Measurements from ENCODE around the gene NECAP2.

The NECAP2 gene

DNA sequence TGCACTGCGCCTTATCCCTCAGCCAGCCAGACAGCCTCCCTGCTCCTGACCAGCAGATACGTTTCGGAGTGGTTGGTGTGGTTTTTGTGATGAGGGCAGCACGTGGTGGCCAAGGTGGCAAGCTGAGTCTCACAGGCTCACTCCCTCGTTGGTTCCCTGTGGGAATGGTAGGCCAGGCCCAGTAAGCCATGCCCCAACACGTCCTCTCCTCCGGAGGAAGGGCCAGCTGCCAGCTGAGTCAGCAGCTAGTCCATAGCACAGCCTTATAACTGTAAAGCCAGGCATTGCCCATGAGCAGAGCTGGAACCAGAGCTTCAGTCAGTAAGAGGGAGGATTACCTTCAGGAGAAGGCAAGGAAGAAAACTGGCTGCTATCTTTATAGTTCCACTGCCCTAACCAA is 43.9 kb upstream of the NECAP2 start:
- ChIA-PET POLR2A (no interaction called here), CTCF (interaction anchor here (1.1 to 2.0 kb wide), 3 partner anchors 9 to 17 kb away, joined by 4 to 6 read pairs (median 5); no protein-coding TSS in a partner anchor)
- TF ChIP-seq, protein P1, sequence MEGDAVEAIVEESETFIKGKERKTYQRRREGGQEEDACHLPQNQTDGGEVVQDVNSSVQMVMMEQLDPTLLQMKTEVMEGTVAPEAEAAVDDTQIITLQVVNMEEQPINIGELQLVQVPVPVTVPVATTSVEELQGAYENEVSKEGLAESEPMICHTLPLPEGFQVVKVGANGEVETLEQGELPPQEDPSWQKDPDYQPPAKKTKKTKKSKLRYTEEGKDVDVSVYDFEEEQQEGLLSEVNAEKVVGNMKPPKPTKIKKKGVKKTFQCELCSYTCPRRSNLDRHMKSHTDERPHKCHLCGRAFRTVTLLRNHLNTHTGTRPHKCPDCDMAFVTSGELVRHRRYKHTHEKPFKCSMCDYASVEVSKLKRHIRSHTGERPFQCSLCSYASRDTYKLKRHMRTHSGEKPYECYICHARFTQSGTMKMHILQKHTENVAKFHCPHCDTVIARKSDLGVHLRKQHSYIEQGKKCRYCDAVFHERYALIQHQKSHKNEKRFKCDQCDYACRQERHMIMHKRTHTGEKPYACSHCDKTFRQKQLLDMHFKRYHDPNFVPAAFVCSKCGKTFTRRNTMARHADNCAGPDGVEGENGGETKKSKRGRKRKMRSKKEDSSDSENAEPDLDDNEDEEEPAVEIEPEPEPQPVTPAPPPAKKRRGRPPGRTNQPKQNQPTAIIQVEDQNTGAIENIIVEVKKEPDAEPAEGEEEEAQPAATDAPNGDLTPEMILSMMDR (IDR thresholded peaks at IDR 0.05; ENCODE audit: control extremely low read depth, extremely low read depth, low read depth, missing control alignments): no peak
- DNase-seq (ENCODE audit: extremely low spot score): no peak

DNA sequence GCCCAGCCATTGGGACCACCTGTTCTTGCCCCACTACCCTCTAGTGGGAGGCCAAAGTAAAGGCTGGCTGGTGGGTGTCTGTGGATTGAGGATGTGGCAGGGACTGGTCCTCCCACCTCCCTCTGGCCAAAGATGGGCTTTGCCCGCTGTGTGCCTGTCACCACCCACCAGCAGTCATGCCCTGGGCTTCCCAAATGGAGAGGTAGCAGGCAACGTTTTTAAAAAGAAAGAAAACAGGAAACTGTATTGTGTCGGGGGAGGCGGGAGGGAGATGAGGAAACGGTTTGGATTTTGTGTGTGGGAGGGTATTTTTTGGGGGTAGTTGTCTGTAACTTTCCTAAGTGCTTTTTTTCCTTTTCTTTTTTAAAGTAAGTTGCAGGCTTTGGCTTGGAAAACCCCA is 43.4 kb upstream of the NECAP2 start:
- no peak for DNase-seq (ENCODE audit: extremely low spot score)
- TF ChIP-seq, protein P1 (IDR thresholded peaks at IDR 0.05; ENCODE audit: control extremely low read depth, extremely low read depth, low read depth, missing control alignments): no peak
- ChIA-PET CTCF (interaction anchor here (2.0 kb wide), 1 partner anchor 10 kb away, joined by 5 read pairs; no protein-coding TSS in a partner anchor), POLR2A (no interaction called here)

DNA sequence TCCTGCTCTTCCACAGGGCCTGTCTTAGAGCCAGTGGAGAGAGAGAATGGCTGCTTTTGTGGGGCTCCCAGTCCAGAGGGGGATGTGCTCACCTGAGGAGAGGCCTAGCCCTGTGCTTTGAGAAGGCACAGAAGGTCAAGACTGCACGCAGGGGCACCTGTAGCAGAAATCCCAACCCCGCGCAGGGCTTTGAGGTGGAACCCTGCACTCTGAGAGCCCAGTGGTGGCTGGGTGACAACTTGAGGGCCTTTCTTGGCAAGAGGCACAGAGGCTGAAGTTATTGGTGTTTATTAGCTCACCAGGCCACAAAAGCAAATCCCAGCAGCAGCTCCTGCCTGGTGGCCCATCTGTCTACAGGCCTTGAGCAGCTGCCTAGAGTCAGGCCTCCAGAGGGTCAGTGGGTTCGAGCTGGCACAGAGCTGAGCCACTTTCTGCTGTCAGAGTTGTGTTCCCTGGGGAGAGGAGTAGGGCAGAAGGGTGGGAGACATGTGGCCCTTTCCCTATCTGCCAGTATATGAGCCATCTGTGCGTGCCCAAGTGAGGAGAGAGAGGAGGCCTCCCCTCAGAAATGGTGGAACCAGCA is 42.1 kb upstream of the NECAP2 start:
- no peak for DNase-seq (ENCODE audit: extremely low spot score)
- CTCF ChIA-PET: no interaction called here
- TF ChIP-seq, protein P1 (IDR thresholded peaks at IDR 0.05; ENCODE audit: control extremely low read depth, extremely low read depth, low read depth, missing control alignments): no peak
- POLR2A ChIA-PET: no interaction called here

DNA sequence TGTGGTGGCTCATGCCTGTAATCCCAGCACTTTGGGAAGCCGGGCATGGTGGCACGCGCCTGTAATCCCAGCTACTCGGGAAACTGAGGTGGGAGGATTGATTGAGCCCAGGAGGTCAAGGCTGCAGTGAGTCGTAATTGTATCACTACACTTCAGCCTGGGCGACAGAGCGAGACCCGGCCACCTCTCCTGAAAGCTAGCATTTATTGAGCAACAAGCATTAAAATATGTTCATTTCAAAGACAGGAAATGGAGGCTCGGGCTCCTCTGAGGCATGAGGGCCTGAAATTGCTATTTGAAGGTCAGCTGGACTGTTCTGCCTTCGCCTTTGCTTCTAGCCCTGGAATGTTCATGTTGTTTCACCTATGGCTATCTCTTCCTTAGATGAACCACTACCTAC is 37.8 kb upstream of the NECAP2 start:
- TF ChIP-seq, protein P1 (IDR thresholded peaks at IDR 0.05; ENCODE audit: control extremely low read depth, extremely low read depth, low read depth, missing control alignments): no peak
- ChIA-PET CTCF (interaction anchor here (1.5 kb wide), 1 partner anchor 38 kb away, joined by 3 read pairs; the partner anchor contains the start of gene NECAP2), POLR2A (interaction anchor here (0.6 kb wide), 1 partner anchor 11 kb away, joined by 5 read pairs; no protein-coding TSS in a partner anchor)
- DNase-seq (ENCODE audit: extremely low spot score): no peak

DNA sequence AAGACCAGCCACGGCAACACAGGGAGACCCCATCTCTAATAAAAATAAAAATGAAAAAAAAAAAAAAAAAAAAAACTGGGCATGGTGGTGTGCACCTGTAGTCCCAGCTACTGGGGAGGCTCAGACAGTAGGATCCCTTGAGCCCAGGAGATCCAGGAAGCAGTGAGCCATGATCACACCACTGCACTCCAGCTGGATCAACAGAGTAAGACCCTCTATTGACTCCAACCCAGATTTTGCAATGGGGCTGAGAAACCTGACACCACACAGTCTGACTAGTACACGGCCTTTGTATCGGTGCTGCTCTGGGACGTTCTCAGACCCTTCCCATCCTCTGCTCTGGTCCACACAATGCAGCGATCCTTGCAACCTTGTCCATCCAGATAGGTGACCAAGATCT is 35.1 kb upstream of the NECAP2 start:
- CTCF ChIA-PET: no interaction called here
- TF ChIP-seq, protein P1 (IDR thresholded peaks at IDR 0.05; ENCODE audit: control extremely low read depth, extremely low read depth, low read depth, missing control alignments): no peak
- POLR2A ChIA-PET: no interaction called here
- DNase-seq (ENCODE audit: extremely low spot score): no peak

DNA sequence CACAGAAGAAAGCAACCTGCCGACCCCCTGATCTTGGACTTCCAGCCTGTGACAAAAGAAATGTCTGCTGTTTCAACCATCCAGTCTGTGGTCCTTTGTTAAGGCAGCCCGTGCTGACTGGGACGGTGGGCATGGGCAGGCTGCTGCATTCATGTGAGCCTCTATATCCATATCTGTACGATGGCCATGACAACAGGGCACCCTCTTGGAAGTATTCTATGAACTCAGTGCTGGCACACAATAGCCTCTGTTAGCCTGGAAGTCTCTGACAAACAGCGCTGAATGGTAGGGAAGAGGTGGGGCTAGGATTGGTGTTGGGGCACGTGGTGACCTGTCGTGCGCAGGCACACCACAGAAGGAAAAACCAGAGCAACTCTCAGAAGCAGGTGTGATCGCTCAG is 33.7 kb upstream of the NECAP2 start:
- DNase-seq (ENCODE audit: extremely low spot score): no peak
- ChIA-PET POLR2A (no interaction called here), CTCF (interaction anchor here (1.3 kb wide), 1 partner anchor 11 kb away, joined by 5 read pairs; no protein-coding TSS in a partner anchor)
- TF ChIP-seq, protein P1 (IDR thresholded peaks at IDR 0.05; ENCODE audit: control extremely low read depth, extremely low read depth, low read depth, missing control alignments): no peak
